Osteoblast (primary cell): Measurements from ENCODE around the gene MUC5AC. TPM values are rescaled to one million over a fixed set of nuclear protein-coding genes. Genes with fewer than 3 reads are reported as not detected.

Experiments used
- DNase-seq: peaks from one replicate; pipeline ENCODE4 v3.0.0; 2011; ENCODE audit warnings: low spot score, mixed read lengths; ENCODE audit not compliant: insufficient read length; ENCODE audit errors: missing footprints
- H2AFZ ChIP-seq: 2 replicates; pipeline ENCODE4 v1.6.0; 2011; ENCODE audit warnings: mild to moderate bottlenecking, low read length
- H3K27ac ChIP-seq: 2 replicates; pipeline ENCODE4 v1.5.1; 2011; ENCODE audit warnings: mild to moderate bottlenecking, low read depth, low read length, moderate library complexity
- H3K27me3 ChIP-seq: 2 replicates; pipeline ENCODE4 v1.6.0; 2012; ENCODE audit warnings: mild to moderate bottlenecking, control low read depth, inconsistent platforms, low read length, moderate library complexity; ENCODE audit not compliant: insufficient read depth
- H3K36me3 ChIP-seq: 2 replicates; pipeline ENCODE4 v1.5.1; 2011; ENCODE audit warnings: mild to moderate bottlenecking, low read length, control low read depth, moderate library complexity; ENCODE audit not compliant: insufficient read depth
- H3K4me1 ChIP-seq: 2 replicates; pipeline ENCODE4 v1.5.1; 2011; ENCODE audit warnings: mild to moderate bottlenecking, low read length, control low read depth, moderate library complexity; ENCODE audit not compliant: insufficient read depth
- H3K4me2 ChIP-seq: 2 replicates; pipeline ENCODE4 v1.6.0; 2011; ENCODE audit warnings: mild to moderate bottlenecking, low read length; ENCODE audit not compliant: insufficient read depth
- H3K4me3 ChIP-seq: fragments of 200-600 bp; sonication (generic); 3 replicates; pipeline ENCODE4 v1.5.1; 2012; ENCODE audit warnings: mild to moderate bottlenecking, low read length, inconsistent platforms; ENCODE audit not compliant: insufficient read depth
- H3K79me2 ChIP-seq: 2 replicates; pipeline ENCODE4 v1.6.0; 2012; ENCODE audit warnings: mild to moderate bottlenecking, low read length, control low read depth, inconsistent platforms; ENCODE audit not compliant: insufficient read depth
- H3K9me3 ChIP-seq: 2 replicates; pipeline ENCODE4 v1.5.1; 2011; ENCODE audit warnings: low read depth, low read length, control low read depth
- H4K20me1 ChIP-seq: 2 replicates; pipeline ENCODE4 v1.6.0; 2012; ENCODE audit warnings: mild to moderate bottlenecking, low read length, control low read depth; ENCODE audit not compliant: insufficient read depth
- total RNA-seq: library from RNA; depleted of rRNA; stranded (reverse); fragments of >200 nt; gene quantifications from 2 replicates; pipeline ENCODE4 v1.2.3, GENCODE V29; 2012
- TF ChIP-seq, protein P1 (sequence below): IDR thresholded peaks from 2 replicates; pipeline ENCODE4 v1.5.1; 2011; ENCODE audit warnings: mild to moderate bottlenecking, low read depth, low read length, moderate library complexity; ENCODE audit errors: extremely low read depth

MUC5AC gene
- total RNA-seq, 1 donor = not detected

DNA sequence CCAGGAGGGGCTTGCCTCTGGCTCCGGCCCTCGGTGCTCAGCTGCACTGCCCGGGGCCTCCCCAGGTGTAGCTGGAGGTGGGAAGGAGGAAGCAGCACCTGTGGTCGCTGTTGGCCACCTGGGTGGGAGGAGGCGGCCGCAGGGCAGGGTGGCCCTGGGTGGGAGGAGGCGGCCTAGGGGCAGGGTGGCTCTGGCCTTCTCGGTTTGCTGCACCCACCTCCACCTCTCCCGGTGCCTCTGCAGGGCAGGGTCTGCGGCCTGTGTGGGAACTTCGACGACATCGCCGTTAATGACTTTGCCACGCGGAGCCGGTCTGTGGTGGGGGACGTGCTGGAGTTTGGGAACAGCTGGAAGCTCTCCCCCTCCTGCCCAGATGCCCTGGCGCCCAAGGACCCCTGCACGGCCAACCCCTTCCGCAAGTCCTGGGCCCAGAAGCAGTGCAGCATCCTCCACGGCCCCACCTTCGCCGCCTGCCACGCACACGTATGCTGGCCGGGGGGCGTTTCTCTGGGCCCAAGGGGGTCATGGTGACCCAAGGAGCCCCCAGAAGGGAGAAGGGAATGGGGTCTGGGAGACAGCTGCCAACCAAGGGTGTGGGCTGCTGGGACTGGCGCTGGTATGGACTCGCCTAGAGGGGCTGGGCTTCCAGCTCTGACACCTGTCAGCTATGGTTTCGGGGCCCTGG is 20.6 kb downstream of the MUC5AC start:
- H3K4me1 ChIP-seq = no peaks in the 10 kb centered on the region
- H3K4me3 ChIP-seq = no peak overlapping the region
- no peaks in the 10 kb centered on the region for H3K36me3 ChIP-seq
- no peak for DNase-seq
- no peaks in the 10 kb centered on the region for H3K27me3 ChIP-seq
- TF ChIP-seq, protein P1, sequence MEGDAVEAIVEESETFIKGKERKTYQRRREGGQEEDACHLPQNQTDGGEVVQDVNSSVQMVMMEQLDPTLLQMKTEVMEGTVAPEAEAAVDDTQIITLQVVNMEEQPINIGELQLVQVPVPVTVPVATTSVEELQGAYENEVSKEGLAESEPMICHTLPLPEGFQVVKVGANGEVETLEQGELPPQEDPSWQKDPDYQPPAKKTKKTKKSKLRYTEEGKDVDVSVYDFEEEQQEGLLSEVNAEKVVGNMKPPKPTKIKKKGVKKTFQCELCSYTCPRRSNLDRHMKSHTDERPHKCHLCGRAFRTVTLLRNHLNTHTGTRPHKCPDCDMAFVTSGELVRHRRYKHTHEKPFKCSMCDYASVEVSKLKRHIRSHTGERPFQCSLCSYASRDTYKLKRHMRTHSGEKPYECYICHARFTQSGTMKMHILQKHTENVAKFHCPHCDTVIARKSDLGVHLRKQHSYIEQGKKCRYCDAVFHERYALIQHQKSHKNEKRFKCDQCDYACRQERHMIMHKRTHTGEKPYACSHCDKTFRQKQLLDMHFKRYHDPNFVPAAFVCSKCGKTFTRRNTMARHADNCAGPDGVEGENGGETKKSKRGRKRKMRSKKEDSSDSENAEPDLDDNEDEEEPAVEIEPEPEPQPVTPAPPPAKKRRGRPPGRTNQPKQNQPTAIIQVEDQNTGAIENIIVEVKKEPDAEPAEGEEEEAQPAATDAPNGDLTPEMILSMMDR = no peak
- H3K79me2 ChIP-seq = no peaks in the 10 kb centered on the region
- no peaks in the 10 kb centered on the region for H4K20me1 ChIP-seq
- no peak overlapping the region for H2AFZ ChIP-seq
- H3K9me3 ChIP-seq = no peaks in the 10 kb centered on the region
- H3K27ac ChIP-seq = no peak overlapping the region
- H3K4me2 ChIP-seq = no peak overlapping the region

DNA sequence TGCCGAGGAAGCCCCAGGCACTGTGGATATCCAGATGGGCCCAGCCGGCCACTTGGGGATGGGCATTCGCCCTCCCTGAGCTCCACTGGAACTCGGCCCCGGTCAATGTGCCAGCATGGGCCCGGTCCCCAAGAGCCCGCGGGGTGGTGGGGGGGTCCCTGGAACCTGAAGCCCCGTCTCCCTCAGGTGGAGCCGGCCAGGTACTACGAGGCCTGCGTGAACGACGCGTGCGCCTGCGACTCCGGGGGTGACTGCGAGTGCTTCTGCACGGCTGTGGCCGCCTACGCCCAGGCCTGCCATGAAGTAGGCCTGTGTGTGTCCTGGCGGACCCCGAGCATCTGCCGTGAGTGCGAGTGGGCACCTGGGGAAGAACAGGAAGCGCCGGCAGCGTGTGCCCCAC is 21.2 kb downstream of the MUC5AC start:
- Histone ChIP-seq H2AFZ (no peak overlapping the region), H3K9me3 (no peaks in the 10 kb centered on the region), H3K27ac (no peak overlapping the region)

DNA sequence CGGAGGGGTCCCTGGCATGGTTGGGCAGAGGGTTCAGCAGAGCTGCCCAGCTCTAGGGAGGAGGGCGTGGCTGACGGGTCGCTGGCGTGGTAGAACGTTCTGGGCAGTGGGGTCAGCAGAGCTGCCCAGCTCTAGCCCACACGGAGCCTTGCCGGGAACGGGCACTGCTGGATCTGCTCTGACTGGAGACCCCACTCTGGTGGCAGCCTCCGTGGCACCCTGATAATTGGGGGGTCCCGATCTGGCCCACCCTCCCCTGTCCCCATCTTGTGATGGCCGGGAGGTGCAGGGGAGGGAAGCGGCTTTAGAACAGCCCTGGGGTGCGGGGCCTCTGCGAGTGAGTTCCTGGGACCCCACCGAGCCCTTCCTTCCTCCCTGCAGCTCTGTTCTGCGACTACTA is 21.9 kb downstream of the MUC5AC start:
- DNase-seq = no peak
- H3K4me2 ChIP-seq = no peak overlapping the region
- no peak overlapping the region for H3K4me3 ChIP-seq

More for the DNA sequence above, 21.2 kb downstream of the MUC5AC start:
- Histone ChIP-seq H3K27me3 (no peaks in the 10 kb centered on the region), H3K4me1 (no peaks in the 10 kb centered on the region), H3K79me2 (no peaks in the 10 kb centered on the region), H3K36me3 (no peaks in the 10 kb centered on the region), H4K20me1 (no peaks in the 10 kb centered on the region), H3K4me3 (no peak overlapping the region), H3K4me2 (no peak overlapping the region)
- TF ChIP-seq, protein P1 = no peak
- no peak for DNase-seq

DNA sequence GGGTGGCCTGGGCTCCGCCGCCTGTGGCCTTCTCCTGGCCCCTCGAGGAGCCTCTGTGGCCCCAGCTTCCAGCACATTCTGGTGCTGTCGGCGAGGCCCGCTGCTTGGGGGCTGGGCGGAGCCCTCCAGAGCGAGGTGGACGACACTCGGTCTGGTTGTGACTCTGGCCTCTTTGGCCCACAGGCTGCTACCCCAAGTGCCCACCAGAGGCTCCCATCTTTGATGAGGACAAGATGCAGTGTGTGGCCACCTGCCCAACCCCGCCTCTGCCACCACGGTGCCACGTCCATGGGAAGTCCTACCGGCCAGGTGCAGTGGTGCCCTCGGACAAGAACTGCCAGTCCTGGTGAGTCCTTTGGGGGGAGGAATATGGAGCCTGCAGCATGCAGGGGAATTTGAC is 22.4 kb downstream of the MUC5AC start:
- H3K79me2 ChIP-seq = no peaks in the 10 kb centered on the region
- no peak overlapping the region for H3K4me3 ChIP-seq
- no peaks in the 10 kb centered on the region for H3K36me3 ChIP-seq
- TF ChIP-seq, protein P1 = no peak
- H3K27ac ChIP-seq = no peak overlapping the region
- H3K4me1 ChIP-seq = no peaks in the 10 kb centered on the region
- no peaks in the 10 kb centered on the region for H3K9me3 ChIP-seq
- H3K4me2 ChIP-seq = no peak overlapping the region
- no peak for DNase-seq
- H2AFZ ChIP-seq = no peak overlapping the region
- H3K27me3 ChIP-seq = no peaks in the 10 kb centered on the region
- H4K20me1 ChIP-seq = no peaks in the 10 kb centered on the region

More for the DNA sequence above, 21.9 kb downstream of the MUC5AC start:
- no peaks in the 10 kb centered on the region for H3K36me3 ChIP-seq
- H3K9me3 ChIP-seq = no peaks in the 10 kb centered on the region
- no peaks in the 10 kb centered on the region for H3K79me2 ChIP-seq
- no peaks in the 10 kb centered on the region for H3K4me1 ChIP-seq
- no peak overlapping the region for H2AFZ ChIP-seq
- H4K20me1 ChIP-seq = no peaks in the 10 kb centered on the region
- no peak overlapping the region for H3K27ac ChIP-seq
- no peaks in the 10 kb centered on the region for H3K27me3 ChIP-seq
- TF ChIP-seq, protein P1 = no peak
